ENCODE data around the gene ADGRF1.
A peak's percentile ranks its signal among the peaks of the same experiment; 100 is the strongest.
"Not testable (repeated sequence)": the region's sequence is repeated elsewhere in the genome, so short reads cannot be mapped to it uniquely, and the experiment has no call there.

The ADGRF1 gene

DNA sequence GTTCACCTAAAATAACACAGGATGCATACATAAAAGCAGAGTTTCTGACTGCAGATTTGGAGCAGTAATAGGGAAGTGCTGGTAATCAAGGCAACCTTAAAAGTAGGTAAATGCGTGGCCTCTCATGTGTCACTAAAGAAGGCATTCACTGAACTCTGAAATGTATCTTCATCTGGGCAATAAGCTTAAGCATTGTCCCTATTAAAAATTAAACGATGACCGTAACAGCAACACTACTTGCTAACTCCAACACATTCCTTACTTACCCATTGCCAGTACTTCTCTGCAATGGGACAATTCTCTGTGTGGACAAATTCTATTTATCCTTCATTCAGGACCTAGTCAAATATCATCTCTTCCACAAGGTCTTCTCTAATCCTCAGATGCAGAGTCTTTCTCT lies 19.9 kb downstream of the ADGRF1 start:
- DNase-seq (ENCODE audit: low spot score) = no peak

- DNase-seq (ENCODE audit: low spot score) = no peak
These were observed 22.2 kb downstream of the ADGRF1 start for GRCh38 chr6:47019941-47020340.

DNA sequence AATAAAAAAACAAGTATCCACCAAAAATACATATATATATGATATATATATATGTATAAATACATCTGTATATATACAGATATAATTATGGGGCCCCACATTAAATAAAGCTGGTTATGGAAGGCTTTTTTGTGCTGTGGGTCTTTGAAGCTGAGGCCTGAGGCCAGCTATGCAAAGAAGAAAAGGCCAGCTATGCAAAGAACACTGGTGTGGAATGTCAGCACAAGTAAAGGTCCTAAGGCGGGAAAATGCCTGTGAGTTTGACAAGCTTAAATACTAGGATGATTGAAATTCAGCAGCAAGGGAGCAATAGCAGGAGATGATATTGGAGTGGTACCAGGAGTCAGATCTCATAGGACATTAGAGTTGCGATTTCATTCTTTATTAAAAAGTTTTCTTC lies 25.2 kb downstream of the ADGRF1 start:
- DNase-seq (ENCODE audit: low spot score) = no peak

- peak; percentile 56 for DNase-seq (ENCODE audit: low spot score)
These were observed 25.9 kb downstream of the ADGRF1 start for GRCh38 chr6:47016261-47016660.

DNA sequence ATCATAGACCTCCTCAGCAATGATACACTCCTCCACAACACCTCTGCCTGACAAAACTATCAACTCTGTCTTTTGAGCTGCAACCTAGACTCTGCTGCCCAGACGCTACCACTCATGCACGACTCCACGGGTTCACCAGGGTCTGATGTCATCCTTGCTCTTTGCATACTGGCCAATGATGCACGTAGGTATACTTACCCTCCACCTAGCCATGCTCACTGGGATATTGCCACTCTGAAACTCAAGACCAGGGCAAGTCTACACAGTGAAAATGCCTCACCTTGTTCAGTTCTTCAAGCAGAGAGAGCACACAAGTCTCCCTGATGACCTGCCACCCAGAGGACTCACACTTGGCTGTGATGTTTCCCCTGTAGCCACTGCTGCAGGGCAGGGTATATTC lies 27.7 kb downstream of the ADGRF1 start:
- DNase-seq (ENCODE audit: low spot score) = no peak

GRCh38 chr6:47009583-47009982 lies 32.5 kb downstream of the ADGRF1 start:
- no peak for DNase-seq (ENCODE audit: low spot score)

DNA sequence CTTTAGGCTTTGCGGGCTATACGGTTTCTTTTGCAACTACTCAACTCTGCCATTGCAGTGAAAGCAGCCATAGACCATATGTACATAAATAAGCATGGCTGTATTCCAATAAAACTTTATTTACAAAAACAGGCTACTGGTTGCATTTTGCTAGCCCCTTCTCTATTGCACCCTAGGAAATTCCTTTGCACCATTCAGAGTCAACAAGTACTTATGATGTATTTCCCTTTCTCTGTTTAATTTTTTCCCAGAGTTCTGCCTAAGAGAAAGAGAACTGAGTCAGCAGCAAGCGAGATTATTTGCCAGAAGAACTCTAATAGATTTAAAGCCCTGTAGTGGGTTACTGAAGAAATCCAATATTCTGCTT lies 33.8 kb downstream of the ADGRF1 start:
- DNase-seq (ENCODE audit: low spot score) = no peak

DNA sequence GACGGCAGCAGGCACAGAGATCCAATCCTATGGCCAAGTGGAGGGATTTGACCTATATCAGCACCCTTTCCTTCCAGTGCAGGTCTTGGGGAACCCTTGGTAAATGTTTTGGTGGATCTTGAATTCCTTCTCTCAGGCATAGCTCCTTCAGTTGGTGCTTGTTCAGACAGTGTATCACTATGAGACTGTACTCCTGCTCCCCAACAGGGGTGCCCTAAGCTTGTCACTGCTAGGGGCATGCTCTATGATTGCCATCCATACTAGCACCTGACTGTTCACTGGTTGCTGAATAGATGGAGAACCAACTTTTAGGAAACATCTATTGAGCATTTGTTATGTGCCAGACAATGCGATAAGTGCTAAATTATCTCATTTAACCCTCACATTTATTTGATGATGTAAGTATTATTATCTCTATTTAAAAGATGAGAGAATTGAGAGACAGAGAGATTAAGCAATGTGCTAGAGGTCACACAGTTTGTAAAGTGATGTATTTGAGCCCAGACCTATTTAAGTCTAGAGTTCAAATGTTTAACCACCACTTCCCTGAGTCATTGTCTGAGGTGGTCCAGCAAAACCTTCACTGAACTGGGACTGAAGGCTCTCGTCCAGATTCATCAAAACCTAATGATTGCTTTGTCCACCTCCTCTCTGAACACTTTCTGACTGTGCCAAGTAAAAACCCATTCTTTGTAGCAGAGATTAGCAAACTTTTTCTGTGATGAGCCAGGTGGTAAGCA lies 34.3 kb downstream of the ADGRF1 start:
- DNase-seq (ENCODE audit: low spot score) = no peak

- DNase-seq (ENCODE audit: low spot score) = no peak
These were observed 36.6 kb downstream of the ADGRF1 start for GRCh38 chr6:47005486-47005885.

DNA sequence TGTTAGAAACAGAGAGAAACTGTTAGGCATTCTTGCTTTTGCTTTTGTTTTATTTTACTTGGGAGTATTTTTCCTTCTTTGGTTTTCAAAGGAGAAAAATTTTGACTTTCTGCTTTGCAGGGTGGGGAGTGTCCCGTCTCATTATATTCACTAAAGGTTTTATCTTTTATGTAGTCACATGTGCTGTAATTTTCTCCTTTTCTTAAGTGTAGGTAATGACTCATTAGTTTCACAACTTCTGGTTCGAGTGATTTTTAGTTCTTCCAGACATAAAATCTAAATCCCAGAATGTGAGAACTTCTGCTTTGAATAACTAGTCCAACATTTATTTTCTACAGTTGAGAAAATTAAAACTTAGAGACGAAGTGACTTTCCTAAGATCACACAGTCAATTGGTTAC lies 37.7 kb downstream of the ADGRF1 start:
- DNase-seq (ENCODE audit: low spot score) = no peak

- no peak for DNase-seq (ENCODE audit: low spot score)
These were observed 41.3 kb downstream of the ADGRF1 start for GRCh38 chr6:47000842-47001241.

- DNase-seq (ENCODE audit: low spot score) = no peak
These were observed 43.6 kb downstream of the ADGRF1 start for GRCh38 chr6:46998436-46999017.

DNA sequence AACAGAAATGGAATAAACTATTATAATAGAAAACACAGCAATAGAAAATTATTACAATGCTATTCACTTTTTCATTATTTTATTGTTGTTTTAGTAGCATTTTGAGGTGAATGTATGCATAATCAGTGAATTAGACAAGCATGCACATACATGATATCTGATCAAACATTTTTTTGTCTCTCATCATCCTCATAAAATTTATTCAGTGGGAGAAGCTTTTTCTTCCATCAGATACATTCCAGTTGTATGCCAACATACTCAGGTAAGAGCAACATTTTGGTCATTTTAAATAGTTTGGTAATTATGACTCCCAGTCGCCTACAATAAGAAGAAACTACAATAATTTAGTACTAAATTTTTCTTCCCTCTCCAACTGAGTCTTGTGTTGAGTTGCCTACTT lies 44.5 kb downstream of the ADGRF1 start:
- DNase-seq (ENCODE audit: low spot score) = no peak

- DNase-seq (ENCODE audit: low spot score) = no peak
These were observed 45.1 kb downstream of the ADGRF1 start for GRCh38 chr6:46996860-46997641.

- no peak for DNase-seq (ENCODE audit: low spot score)
These were observed 47.2 kb downstream of the ADGRF1 start for GRCh38 chr6:46994933-46995332.

- peak; percentile 59 for DNase-seq (ENCODE audit: low spot score)
These were observed 48.3 kb downstream of the ADGRF1 start for GRCh38 chr6:46993846-46994245.

- DNase-seq (ENCODE audit: low spot score) = not testable (repeated sequence)
These were observed 49.7 kb downstream of the ADGRF1 start for GRCh38 chr6:46992391-46992790.

GRCh38 chr6:46990818-46991510 lies 51.2 kb downstream of the ADGRF1 start:
- peak; percentile 67 for DNase-seq (ENCODE audit: low spot score)

GRCh38 chr6:46990031-46990644 lies 52.0 kb downstream of the ADGRF1 start:
- DNase-seq (ENCODE audit: low spot score) = no peak

DNA sequence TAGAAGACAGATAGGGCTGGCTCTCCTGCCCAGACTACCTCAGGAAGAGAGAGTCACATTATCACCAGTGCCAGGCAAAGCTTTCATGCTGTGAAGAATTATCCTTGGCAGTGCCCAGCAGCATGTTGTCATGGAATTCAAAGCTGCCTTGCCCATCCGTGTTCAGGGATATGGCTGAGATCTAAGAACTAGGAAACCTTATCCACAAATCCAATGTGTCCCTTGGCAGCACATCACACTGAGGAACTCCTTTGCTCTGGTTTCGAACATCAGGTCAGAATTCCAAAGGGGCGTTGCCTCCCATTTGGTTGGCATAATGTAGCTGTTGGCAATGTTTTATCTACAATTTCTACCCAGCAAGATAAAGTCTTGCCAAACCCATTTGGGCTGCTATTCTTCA lies 52.7 kb downstream of the ADGRF1 start:
- no peak for DNase-seq (ENCODE audit: low spot score)

DNA sequence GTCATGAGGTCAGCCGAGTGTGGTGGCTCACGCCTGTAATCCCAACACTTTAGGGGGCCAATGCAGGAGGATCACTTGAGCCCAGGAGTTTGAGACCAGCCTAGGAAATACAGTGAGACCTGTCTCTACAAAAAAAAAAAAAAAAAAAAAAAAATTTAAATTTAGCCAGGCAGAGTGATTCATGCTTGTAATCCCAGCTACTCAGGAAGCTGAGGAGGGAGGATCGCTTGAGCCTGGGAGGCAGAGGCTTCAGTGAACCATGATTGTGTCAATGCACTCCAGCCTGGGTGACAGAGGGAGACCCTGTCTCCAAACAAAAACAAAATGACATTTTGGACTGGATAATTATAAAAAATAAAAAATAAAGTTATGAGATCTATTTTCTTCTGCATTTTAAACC lies 56.2 kb downstream of the ADGRF1 start:
- DNase-seq (ENCODE audit: low spot score) = no peak

DNA sequence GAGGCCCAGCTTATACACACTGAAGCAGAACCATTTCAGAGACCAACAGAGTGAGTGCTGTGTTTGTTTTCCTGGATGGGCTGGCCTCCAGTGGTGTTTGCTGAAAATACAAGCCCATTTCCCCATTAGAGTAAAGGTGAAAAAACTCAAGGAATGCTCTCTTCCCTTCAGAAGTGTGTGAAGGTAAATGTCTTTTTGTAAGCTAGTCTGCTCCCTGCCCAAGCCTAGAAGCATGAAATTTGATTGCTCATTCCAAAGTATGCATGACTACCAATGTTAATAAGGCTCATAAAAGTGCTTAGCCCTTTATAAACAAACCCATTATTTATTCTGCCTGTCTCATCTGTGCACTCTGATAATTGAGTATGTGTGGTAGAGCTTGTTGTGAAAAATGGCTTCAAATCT lies 59.1 kb downstream of the ADGRF1 start:
- peak; percentile 70 for DNase-seq (ENCODE audit: low spot score)
